NB4 (cell line): ENCODE data around the gene RPL29.

Experiments
- CTCF ChIP-seq: IDR thresholded peaks from one replicate; pipeline ENCODE4 v1.5.1; 2012; ENCODE audit warnings: low read depth, low read length
- MAX ChIP-seq: IDR thresholded peaks from 2 replicates; pipeline ENCODE4 v1.6.1; 2011; ENCODE audit warnings: low read depth, low read length

DNA sequence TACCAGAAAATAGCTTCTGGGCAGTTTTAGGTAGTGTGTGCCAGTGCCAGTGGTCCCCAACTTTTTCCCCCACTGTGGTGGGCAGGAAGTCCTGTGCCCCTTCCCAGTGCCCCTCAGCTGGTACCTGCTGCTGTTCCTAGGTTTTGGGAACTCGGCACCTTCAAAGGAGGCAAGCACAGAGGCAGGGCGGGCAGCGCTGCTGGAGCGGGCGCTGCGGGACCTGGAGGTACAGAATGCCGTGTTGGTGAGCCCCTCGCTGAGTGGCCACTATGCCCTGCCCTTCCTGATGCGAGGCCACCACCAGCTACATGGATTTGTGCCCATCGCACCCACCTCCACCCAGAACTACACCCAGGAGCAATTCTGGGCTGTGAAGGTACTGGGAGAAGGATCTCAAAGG, 15.4 kb downstream of the RPL29 start:
- no peak for TF ChIP-seq MAX
- TF ChIP-seq CTCF: no peak
